Measurements from ENCODE around the gene SHB.

DNA sequence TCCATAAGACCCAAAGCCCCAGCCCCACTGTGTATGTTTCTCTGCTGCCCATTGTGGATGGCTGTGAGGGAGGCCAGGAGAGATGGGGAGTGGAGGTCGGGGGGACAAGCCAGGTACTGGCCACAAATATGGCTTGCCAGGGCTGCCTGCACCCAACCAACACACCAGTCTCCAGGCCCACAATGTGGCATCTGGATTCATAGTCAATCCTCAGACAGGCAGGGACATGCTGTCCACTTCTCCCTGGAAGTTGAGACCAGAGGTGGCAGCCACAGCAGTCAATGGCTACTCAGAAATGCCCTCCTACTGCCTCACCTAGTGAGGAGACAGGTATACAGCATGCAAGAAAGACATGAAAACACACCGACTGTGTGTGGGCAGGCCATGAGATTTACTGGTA, 103.9 kb downstream of the SHB start:
- TF ChIP-seq, protein P1, sequence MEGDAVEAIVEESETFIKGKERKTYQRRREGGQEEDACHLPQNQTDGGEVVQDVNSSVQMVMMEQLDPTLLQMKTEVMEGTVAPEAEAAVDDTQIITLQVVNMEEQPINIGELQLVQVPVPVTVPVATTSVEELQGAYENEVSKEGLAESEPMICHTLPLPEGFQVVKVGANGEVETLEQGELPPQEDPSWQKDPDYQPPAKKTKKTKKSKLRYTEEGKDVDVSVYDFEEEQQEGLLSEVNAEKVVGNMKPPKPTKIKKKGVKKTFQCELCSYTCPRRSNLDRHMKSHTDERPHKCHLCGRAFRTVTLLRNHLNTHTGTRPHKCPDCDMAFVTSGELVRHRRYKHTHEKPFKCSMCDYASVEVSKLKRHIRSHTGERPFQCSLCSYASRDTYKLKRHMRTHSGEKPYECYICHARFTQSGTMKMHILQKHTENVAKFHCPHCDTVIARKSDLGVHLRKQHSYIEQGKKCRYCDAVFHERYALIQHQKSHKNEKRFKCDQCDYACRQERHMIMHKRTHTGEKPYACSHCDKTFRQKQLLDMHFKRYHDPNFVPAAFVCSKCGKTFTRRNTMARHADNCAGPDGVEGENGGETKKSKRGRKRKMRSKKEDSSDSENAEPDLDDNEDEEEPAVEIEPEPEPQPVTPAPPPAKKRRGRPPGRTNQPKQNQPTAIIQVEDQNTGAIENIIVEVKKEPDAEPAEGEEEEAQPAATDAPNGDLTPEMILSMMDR (IDR thresholded peaks at IDR 0.05): no peak
- no peak for TF ChIP-seq POLR2A (IDR thresholded peaks at IDR 0.05)
